Stimulated activated CD8-positive, alpha-beta memory T cell treated with anti-CD3 and anti-CD28 coated beads, Interleukin-12 subunit alpha, Interleukin-12 subunit beta, amount 100 ng/mL, for 24 hours (primary cell): ENCODE measurements around the gene ATOSB.

ENCODE experiments used
- DNase-seq: peaks from one replicate; pipeline ENCODE4 v3.0.0-alpha.2; 2020; ENCODE audit errors: extremely low read depth

ATOSB gene

GRCh38 chr9:35079426-35080341 lies 36.0 kb downstream of the ATOSB start, which contains the start of gene FANCG:
TSS of gene FANCG (minus strand) at chr9:35079942. CDS start at chr9:35079524, 418 bp downstream.
- peak; percentile 70 for DNase-seq

- DNase-seq, result no peak
These were observed 36.6 kb downstream of the ATOSB start for GRCh38 chr9:35079041-35079425.

- DNase-seq, result no peak
These were observed 37.6 kb downstream of the ATOSB start for GRCh38 chr9:35078066-35078465.

- no peak for DNase-seq
These were observed 38.8 kb downstream of the ATOSB start for GRCh38 chr9:35076848-35077247.

- DNase-seq, result no peak
These were observed 40.3 kb downstream of the ATOSB start for GRCh38 chr9:35075358-35075757.

- no peak for DNase-seq
These were observed 40.9 kb downstream of the ATOSB start for GRCh38 chr9:35074791-35075190.

- DNase-seq, result no peak
These were observed 41.5 kb downstream of the ATOSB start for GRCh38 chr9:35074141-35074540.

GRCh38 chr9:35073279-35073612 lies 42.4 kb downstream of the ATOSB start:
- no peak for DNase-seq

GRCh38 chr9:35072461-35073278 lies 43.0 kb downstream of the ATOSB start, which contains the start of gene VCP:
TSS of gene VCP (minus strand) at chr9:35072625. CDS start at chr9:35072353, 272 bp downstream.
- DNase-seq, result peak; percentile 89

- DNase-seq, result peak; percentile 54
These were observed 43.7 kb downstream of the ATOSB start for GRCh38 chr9:35071814-35072460.

- no peak for DNase-seq
These were observed 44.5 kb downstream of the ATOSB start for GRCh38 chr9:35070823-35071813.

GRCh38 chr9:35069020-35069419 lies 46.6 kb downstream of the ATOSB start:
- no peak for DNase-seq

GRCh38 chr9:35067056-35067455 lies 48.6 kb downstream of the ATOSB start:
- DNase-seq, result no peak

GRCh38 chr9:35060548-35061207 lies 55.0 kb downstream of the ATOSB start:
- no peak for DNase-seq

GRCh38 chr9:35059438-35059837 lies 56.2 kb downstream of the ATOSB start:
- DNase-seq, result no peak

- DNase-seq, result no peak
These were observed 58.4 kb downstream of the ATOSB start for GRCh38 chr9:35057271-35057620.

- no peak for DNase-seq
These were observed 58.9 kb downstream of the ATOSB start for GRCh38 chr9:35056571-35057270.

GRCh38 chr9:35054871-35055644 lies 60.6 kb downstream of the ATOSB start:
- DNase-seq, result no peak

- no peak for DNase-seq
These were observed 61.4 kb downstream of the ATOSB start for GRCh38 chr9:35054185-35054835.
